HFFc6 (cell line): ENCODE data around the gene ABHD12. TPM values are rescaled to one million over a fixed set of nuclear protein-coding genes. Genes with fewer than 3 reads are reported as not detected.

ENCODE experiments used
- DNase-seq: peaks from one replicate; pipeline ENCODE4 v3.0.0-alpha.2; 2018
- H3K27ac Mint-ChIP-seq: 2 replicates; pipeline ENCODE4 v1.8.0; 2020; ENCODE audit warnings: mild to moderate bottlenecking, mixed read lengths
- H3K27me3 Mint-ChIP-seq: 2 replicates; pipeline ENCODE4 v1.8.0; 2021; ENCODE audit warnings: mild to moderate bottlenecking, moderate library complexity, mixed read lengths; ENCODE audit not compliant: insufficient read depth
- H3K36me3 Mint-ChIP-seq: 2 replicates; pipeline ENCODE4 v1.8.0; 2021; ENCODE audit warnings: low read depth, mixed read lengths
- H3K4me1 Mint-ChIP-seq: 2 replicates; pipeline ENCODE4 v1.8.0; 2020; ENCODE audit warnings: low read depth, mixed read lengths
- H3K4me3 Mint-ChIP-seq: 2 replicates; pipeline ENCODE4 v1.8.0; 2020; ENCODE audit warnings: mild to moderate bottlenecking, moderate library complexity, mixed read lengths
- H3K9me3 Mint-ChIP-seq: 2 replicates; pipeline ENCODE4 v1.8.0; 2020; ENCODE audit warnings: mild to moderate bottlenecking, mixed read lengths
- CTCF ChIP-seq: fragments of 200-600 bp; sonication (generic); IDR thresholded peaks from 2 replicates; pipeline ENCODE4 v1.5.0; 2021; ENCODE audit warnings: antibody characterized with exemption, mild to moderate bottlenecking
- total RNA-seq, 6 experiments: library from RNA; stranded (reverse); fragmentation: NEBNext Ultra II Directional; extraction: Animal tissue kit (Norgen Biotek cat#: 25700); gene quantifications; 2 replicates in 1 of 6; 3 replicates in 5 of 6; pipeline ENCODE4 v1.2.3, GENCODE V29; 2021

The ABHD12 gene
- total RNA-seq, 6 experiments from 2014 or later: 87.0 to 103 (median 98.9) TPM

GRCh38 chr20:25352746-25353145, 37.9 kb downstream of the ABHD12 start:
- no peak for TF ChIP-seq CTCF
- peaks cover 25% of the 10 kb centered on the region for H3K4me1 Mint-ChIP-seq
- H3K4me3 Mint-ChIP-seq: no peak overlapping the region
- no peaks in the 10 kb centered on the region for H3K36me3 Mint-ChIP-seq
- H3K9me3 Mint-ChIP-seq: no peaks in the 10 kb centered on the region
- no peak for DNase-seq
- H3K27ac Mint-ChIP-seq: no peak overlapping the region
- no peaks in the 10 kb centered on the region for H3K27me3 Mint-ChIP-seq

GRCh38 chr20:25351024-25351360, 39.6 kb downstream of the ABHD12 start:
- H3K27ac Mint-ChIP-seq: no peak overlapping the region
- no peak overlapping the region for H3K4me3 Mint-ChIP-seq
- H3K36me3 Mint-ChIP-seq: no peaks in the 10 kb centered on the region
- no peaks in the 10 kb centered on the region for H3K27me3 Mint-ChIP-seq
- no peak for TF ChIP-seq CTCF
- H3K9me3 Mint-ChIP-seq: no peaks in the 10 kb centered on the region
- no peak for DNase-seq
- H3K4me1 Mint-ChIP-seq: peaks cover 29% of the 10 kb centered on the region

GRCh38 chr20:25346349-25346748, 44.3 kb downstream of the ABHD12 start:
- Mint-ChIP-seq H3K9me3 (no peaks in the 10 kb centered on the region), H3K27ac (no peak overlapping the region), H3K4me3 (no peak overlapping the region), H3K36me3 (peaks cover 6% of the 10 kb centered on the region; the same call in 1 of the 2 replicates), H3K4me1 (peaks cover 43% of the 10 kb centered on the region), H3K27me3 (no peaks in the 10 kb centered on the region)
- no peak for DNase-seq
- no peak for TF ChIP-seq CTCF

- H3K4me3 Mint-ChIP-seq: no peak overlapping the region
- TF ChIP-seq CTCF: no peak
- no peak overlapping the region for H3K27ac Mint-ChIP-seq
- no peak for DNase-seq
- no peaks in the 10 kb centered on the region for H3K9me3 Mint-ChIP-seq
- H3K36me3 Mint-ChIP-seq: peaks cover 6% of the 10 kb centered on the region; the same call in 1 of the 2 replicates
- H3K27me3 Mint-ChIP-seq: no peaks in the 10 kb centered on the region
- H3K4me1 Mint-ChIP-seq: peaks cover 44% of the 10 kb centered on the region
Observed at GRCh38 chr20:25345721-25346120, 44.9 kb downstream of the ABHD12 start.

GRCh38 chr20:25344634-25345033, 46.0 kb downstream of the ABHD12 start:
- DNase-seq: no peak
- Mint-ChIP-seq H3K4me1 (peaks cover 44% of the 10 kb centered on the region), H3K4me3 (peak overlapping the region; percentile 1; the same call in 1 of the 2 replicates), H3K36me3 (peaks cover 6% of the 10 kb centered on the region; the same call in 1 of the 2 replicates), H3K9me3 (no peaks in the 10 kb centered on the region), H3K27me3 (no peaks in the 10 kb centered on the region), H3K27ac (peak overlapping the region; percentile 30)
- TF ChIP-seq CTCF: no peak
